Epidermal melanocyte (primary cell): Measurements from ENCODE around the gene NELL1.
"Not testable (repeated sequence)": the region's sequence is repeated elsewhere in the genome, so short reads cannot be mapped to it uniquely, and the experiment has no call there.

Experiments
- DNase-seq: peaks from one replicate; pipeline ENCODE4 v3.0.0; 2011; ENCODE audit warnings: low spot score; ENCODE audit not compliant: insufficient read length

NELL1 gene

GRCh38 chr11:21180182-21180581 lies 510.8 kb downstream of the NELL1 start:
- no peak for DNase-seq

GRCh38 chr11:21185959-21186358 lies 516.6 kb downstream of the NELL1 start:
- DNase-seq = no peak

- DNase-seq = no peak
Measured at GRCh38 chr11:21190181-21190580, 520.8 kb downstream of the NELL1 start.

- DNase-seq = no peak
Measured at GRCh38 chr11:21195995-21196394, 526.6 kb downstream of the NELL1 start.

GRCh38 chr11:21198498-21198897 lies 529.1 kb downstream of the NELL1 start:
- no peak for DNase-seq

GRCh38 chr11:21205205-21205604 lies 535.8 kb downstream of the NELL1 start:
- DNase-seq = no peak

- DNase-seq = no peak
Measured at GRCh38 chr11:21225860-21226259, 556.5 kb downstream of the NELL1 start.

GRCh38 chr11:21229224-21229623 lies 559.8 kb downstream of the NELL1 start:
- DNase-seq = no peak

- DNase-seq = no peak
Measured at GRCh38 chr11:21250196-21250595, 580.8 kb downstream of the NELL1 start.

GRCh38 chr11:21254055-21254454 lies 584.7 kb downstream of the NELL1 start:
- no peak for DNase-seq

- DNase-seq = no peak
Measured at GRCh38 chr11:21254790-21255189, 585.4 kb downstream of the NELL1 start.

- no peak for DNase-seq
Measured at GRCh38 chr11:21257461-21257860, 588.1 kb downstream of the NELL1 start.

- DNase-seq = no peak
Measured at GRCh38 chr11:21258414-21258813, 589.0 kb downstream of the NELL1 start.

- DNase-seq = no peak
Measured at GRCh38 chr11:21260101-21260500, 590.7 kb downstream of the NELL1 start.

- no peak for DNase-seq
Measured at GRCh38 chr11:21262992-21263391, 593.6 kb downstream of the NELL1 start.

- no peak for DNase-seq
Measured at GRCh38 chr11:21264125-21264524, 594.7 kb downstream of the NELL1 start.

- DNase-seq = no peak
Measured at GRCh38 chr11:21268036-21268435, 598.6 kb downstream of the NELL1 start.

GRCh38 chr11:21272139-21272538 lies 602.8 kb downstream of the NELL1 start:
- not testable (repeated sequence) for DNase-seq

GRCh38 chr11:21278840-21279239 lies 609.5 kb downstream of the NELL1 start:
- DNase-seq = no peak

- DNase-seq = no peak
Measured at GRCh38 chr11:21285104-21285503, 615.7 kb downstream of the NELL1 start.

- no peak for DNase-seq
Measured at GRCh38 chr11:21289686-21290085, 620.3 kb downstream of the NELL1 start.

- DNase-seq = no peak
Measured at GRCh38 chr11:21295508-21295907, 626.1 kb downstream of the NELL1 start.

- no peak for DNase-seq
Measured at GRCh38 chr11:21301981-21302380, 632.6 kb downstream of the NELL1 start.

- DNase-seq = no peak
Measured at GRCh38 chr11:21306739-21307358, 637.5 kb downstream of the NELL1 start.
